GM18867 (cell line): Measurements from ENCODE around the gene GPC5.

Experiments
- ATAC-seq: cut with Tn5 transposase; IDR thresholded peaks from one replicate; pipeline ENCODE4 v1.9.1; 2021; ENCODE audit warnings: mild to moderate bottlenecking, moderate library complexity; ENCODE audit not compliant: unreplicated experiment

The GPC5 gene

GRCh38 chr13:91450913-91451312 is 52.5 kb downstream of the GPC5 start:
- no peak for ATAC-seq

GRCh38 chr13:91454666-91455065 is 56.2 kb downstream of the GPC5 start:
- no peak for ATAC-seq

GRCh38 chr13:91456837-91457236 is 58.4 kb downstream of the GPC5 start:
- ATAC-seq, result no peak

GRCh38 chr13:91459485-91459884 is 61.1 kb downstream of the GPC5 start:
- ATAC-seq, result no peak

GRCh38 chr13:91464336-91464735 is 65.9 kb downstream of the GPC5 start:
- ATAC-seq, result no peak

GRCh38 chr13:91467236-91467635 is 68.8 kb downstream of the GPC5 start:
- no peak for ATAC-seq

GRCh38 chr13:91468301-91468700 is 69.9 kb downstream of the GPC5 start:
- no peak for ATAC-seq

- ATAC-seq, result no peak
These were observed 71.7 kb downstream of the GPC5 start for GRCh38 chr13:91470084-91470621.

- ATAC-seq, result no peak
These were observed 72.3 kb downstream of the GPC5 start for GRCh38 chr13:91470681-91471080.

GRCh38 chr13:91482427-91482826 is 84.0 kb downstream of the GPC5 start:
- no peak for ATAC-seq

GRCh38 chr13:91491980-91492379 is 93.6 kb downstream of the GPC5 start:
- no peak for ATAC-seq

- ATAC-seq, result no peak
These were observed 95.0 kb downstream of the GPC5 start for GRCh38 chr13:91493442-91493841.

- ATAC-seq, result no peak
These were observed 99.9 kb downstream of the GPC5 start for GRCh38 chr13:91498298-91498697.

- ATAC-seq, result no peak
These were observed 105.8 kb downstream of the GPC5 start for GRCh38 chr13:91504216-91504615.

- no peak for ATAC-seq
These were observed 108.3 kb downstream of the GPC5 start for GRCh38 chr13:91506759-91507158.

GRCh38 chr13:91510058-91510457 is 111.6 kb downstream of the GPC5 start:
- ATAC-seq, result no peak

- ATAC-seq, result no peak
These were observed 115.4 kb downstream of the GPC5 start for GRCh38 chr13:91513790-91514189.

GRCh38 chr13:91516799-91517198 is 118.4 kb downstream of the GPC5 start:
- ATAC-seq, result no peak

- no peak for ATAC-seq
These were observed 122.5 kb downstream of the GPC5 start for GRCh38 chr13:91520952-91521351.

GRCh38 chr13:91523116-91523515 is 124.7 kb downstream of the GPC5 start:
- no peak for ATAC-seq

- ATAC-seq, result no peak
These were observed 128.2 kb downstream of the GPC5 start for GRCh38 chr13:91526543-91527033.

- ATAC-seq, result no peak
These were observed 131.5 kb downstream of the GPC5 start for GRCh38 chr13:91529739-91530482.

- ATAC-seq, result no peak
These were observed 133.2 kb downstream of the GPC5 start for GRCh38 chr13:91531646-91532045.
